Astrocyte (in vitro differentiated cells and primary cell): Measurements from ENCODE around the gene RASGRF2. TPM values are rescaled to one million over a fixed set of nuclear protein-coding genes. Genes with fewer than 3 reads are reported as not detected.

Source experiments
- DNase-seq: peaks from one replicate; pipeline ENCODE4 v3.0.0-alpha.2; 2010; ENCODE audit warnings: low read depth
- FAIRE-seq: peaks from 2 replicates; lab custom pipeline; 2011; peaks lifted over from hg19 to GRCh38; lab: Jason Lieb, UNC
- H2AFZ ChIP-seq: 2 replicates; pipeline ENCODE4 v1.6.0; 2012; ENCODE audit warnings: low read depth, low read length, inconsistent platforms
- H3K27ac ChIP-seq: 2 replicates; pipeline ENCODE4 v1.5.1; 2011; ENCODE audit warnings: low read depth, low read length, inconsistent platforms
- H3K27me3 ChIP-seq: 2 replicates; pipeline ENCODE4 v1.6.0; 2011; ENCODE audit warnings: low read length, inconsistent platforms; ENCODE audit not compliant: insufficient read depth
- H3K36me3 ChIP-seq: 2 replicates; pipeline ENCODE4 v1.5.1; 2011; ENCODE audit warnings: low read length, inconsistent platforms; ENCODE audit not compliant: insufficient read depth
- H3K4me1 ChIP-seq: 2 replicates; pipeline ENCODE4 v1.5.1; 2011; ENCODE audit warnings: low read length, inconsistent platforms; ENCODE audit not compliant: insufficient read depth
- H3K4me2 ChIP-seq: 2 replicates; pipeline ENCODE4 v1.6.0; 2012; ENCODE audit warnings: low read length, inconsistent platforms
- H3K4me3 ChIP-seq: 2 replicates; pipeline ENCODE4 v1.5.1; 2011; ENCODE audit warnings: low read depth, mild to moderate bottlenecking, low read length, inconsistent platforms; ENCODE audit not compliant: insufficient read depth
- H3K79me2 ChIP-seq: 2 replicates; pipeline ENCODE4 v1.6.0; 2012; ENCODE audit warnings: mild to moderate bottlenecking, low read length, inconsistent platforms; ENCODE audit not compliant: insufficient read depth
- H3K9ac ChIP-seq: 2 replicates; pipeline ENCODE4 v1.6.0; 2012; ENCODE audit warnings: mild to moderate bottlenecking, low read length, inconsistent platforms
- H3K9me3 ChIP-seq: 2 replicates; pipeline ENCODE4 v1.5.1; 2012; ENCODE audit warnings: low read depth, mild to moderate bottlenecking, low read length, inconsistent platforms; ENCODE audit not compliant: insufficient read depth
- H4K20me1 ChIP-seq: 2 replicates; pipeline ENCODE4 v1.6.0; 2012; ENCODE audit warnings: low read length, inconsistent platforms; ENCODE audit not compliant: insufficient read depth
- H3K27ac Mint-ChIP-seq: one replicate; pipeline ENCODE4 v1.8.0; 2021; ENCODE audit warnings: mild to moderate bottlenecking, mixed read lengths; ENCODE audit not compliant: unreplicated experiment
- H3K27me3 Mint-ChIP-seq: one replicate; pipeline ENCODE4 v1.8.0; 2021; ENCODE audit warnings: low read depth, mixed read lengths; ENCODE audit not compliant: unreplicated experiment
- H3K36me3 Mint-ChIP-seq: one replicate; pipeline ENCODE4 v1.8.0; 2021; ENCODE audit warnings: low read depth, mixed read lengths; ENCODE audit not compliant: unreplicated experiment
- H3K4me1 Mint-ChIP-seq: one replicate; pipeline ENCODE4 v1.8.0; 2021; ENCODE audit warnings: low read depth, mixed read lengths; ENCODE audit not compliant: unreplicated experiment
- H3K4me3 Mint-ChIP-seq: one replicate; pipeline ENCODE4 v1.8.0; 2021; ENCODE audit warnings: mild to moderate bottlenecking, moderate library complexity, mixed read lengths; ENCODE audit not compliant: unreplicated experiment
- H3K9me3 Mint-ChIP-seq: one replicate; pipeline ENCODE4 v1.8.0; 2021; ENCODE audit warnings: mild to moderate bottlenecking, mixed read lengths; ENCODE audit not compliant: unreplicated experiment
- CTCF ChIP-seq: IDR thresholded peaks from 2 replicates; pipeline ENCODE4 v1.5.1; 2011; ENCODE audit warnings: low read depth, mild to moderate bottlenecking, inconsistent platforms, low read length, moderate library complexity; ENCODE audit not compliant: insufficient read depth
- EZH2 ChIP-seq: IDR thresholded peaks from 2 replicates; pipeline ENCODE4 v1.6.1; 2012; ENCODE audit warnings: mild to moderate bottlenecking, low read length, inconsistent platforms; ENCODE audit not compliant: insufficient read depth
- total RNA-seq: library from RNA; stranded (reverse); gene quantifications from 2 replicates; pipeline ENCODE4 v1.2.1, GENCODE V29; 2021

RASGRF2 gene
- total RNA-seq, 1 donor from 2014 or later: 8.0 TPM

- Histone ChIP-seq H3K36me3 (no peaks in the 10 kb centered on the region), H3K27ac (no peak overlapping the region)
- no peaks in the 10 kb centered on the region for H3K36me3 Mint-ChIP-seq
Measured at GRCh38 chr5:80930940-80931339, 29.2 kb upstream of the RASGRF2 start.

GRCh38 chr5:80931411-80931810 is 28.8 kb upstream of the RASGRF2 start:
- Mint-ChIP-seq H3K27ac (no peak overlapping the region), H3K4me1 (peaks cover 13% of the 10 kb centered on the region)

More at GRCh38 chr5:80930940-80931339, 29.2 kb upstream of the RASGRF2 start:
- Mint-ChIP-seq H3K4me3 (no peak overlapping the region), H3K27me3 (no peaks in the 10 kb centered on the region), H3K4me1 (peaks cover 13% of the 10 kb centered on the region), H3K9me3 (peaks cover 4% of the 10 kb centered on the region), H3K27ac (no peak overlapping the region)
- Histone ChIP-seq H3K9me3 (no peaks in the 10 kb centered on the region), H3K27me3 (no peaks in the 10 kb centered on the region), H4K20me1 (no peaks in the 10 kb centered on the region), H3K9ac (no peak overlapping the region), H2AFZ (no peak overlapping the region), H3K4me2 (no peak overlapping the region), H3K4me1 (no peaks in the 10 kb centered on the region), H3K79me2 (no peaks in the 10 kb centered on the region), H3K4me3 (no peak overlapping the region)
- DNase-seq: no peak
- no peak for TF ChIP-seq EZH2
- no peak for TF ChIP-seq CTCF
- FAIRE-seq: no peak

More at GRCh38 chr5:80931411-80931810, 28.8 kb upstream of the RASGRF2 start:
- FAIRE-seq: no peak
- Mint-ChIP-seq H3K36me3 (no peaks in the 10 kb centered on the region), H3K9me3 (peaks cover 4% of the 10 kb centered on the region), H3K4me3 (no peak overlapping the region), H3K27me3 (no peaks in the 10 kb centered on the region)
- H2AFZ ChIP-seq: no peak overlapping the region
- H3K79me2 ChIP-seq: no peaks in the 10 kb centered on the region
- DNase-seq: no peak
- H4K20me1 ChIP-seq: no peaks in the 10 kb centered on the region
- no peaks in the 10 kb centered on the region for H3K27me3 ChIP-seq
- no peak overlapping the region for H3K9ac ChIP-seq
- H3K9me3 ChIP-seq: no peaks in the 10 kb centered on the region
- no peak overlapping the region for H3K4me2 ChIP-seq
- H3K4me3 ChIP-seq: no peak overlapping the region
- TF ChIP-seq CTCF (no peak), EZH2 (no peak)
- H3K4me1 ChIP-seq: no peaks in the 10 kb centered on the region
- H3K27ac ChIP-seq: no peak overlapping the region
- H3K36me3 ChIP-seq: no peaks in the 10 kb centered on the region
